ENCODE data around the gene TPGS2.
"Not testable (repeated sequence)": the region's sequence is repeated elsewhere in the genome, so short reads cannot be mapped to it uniquely, and the experiment has no call there.

TPGS2 gene

GRCh38 chr18:36826556-36826955 is 2.2 kb downstream of the TPGS2 start:
- H3K27ac ChIP-seq, result no peak overlapping the region
- no peak for DNase-seq (ENCODE audit: low read depth, low spot score)

- DNase-seq (ENCODE audit: low read depth, low spot score), result no peak
- H3K27ac ChIP-seq, result no peak overlapping the region
These were observed 3.3 kb downstream of the TPGS2 start for GRCh38 chr18:36825526-36825925.

GRCh38 chr18:36821681-36822080 is 7.1 kb downstream of the TPGS2 start:
- no peak overlapping the region for H3K27ac ChIP-seq
- DNase-seq (ENCODE audit: low read depth, low spot score), result no peak

- no peak for DNase-seq (ENCODE audit: low read depth, low spot score)
- no peak overlapping the region for H3K27ac ChIP-seq
These were observed 9.2 kb downstream of the TPGS2 start for GRCh38 chr18:36819621-36820020.

- H3K27ac ChIP-seq, result no peak overlapping the region
These were observed 10.2 kb downstream of the TPGS2 start for GRCh38 chr18:36818652-36819051.

GRCh38 chr18:36817039-36817438 is 11.8 kb downstream of the TPGS2 start:
- H3K27ac ChIP-seq, result no peak overlapping the region
- DNase-seq (ENCODE audit: low read depth, low spot score), result no peak

More at GRCh38 chr18:36818652-36819051, 10.2 kb downstream of the TPGS2 start:
- DNase-seq (ENCODE audit: low read depth, low spot score), result no peak

GRCh38 chr18:36816096-36816495 is 12.7 kb downstream of the TPGS2 start:
- H3K27ac ChIP-seq; DNase-seq (ENCODE audit: low read depth, low spot score): not testable (repeated sequence)

- H3K27ac ChIP-seq, result no peak overlapping the region
These were observed 13.8 kb downstream of the TPGS2 start for GRCh38 chr18:36814994-36815393.

GRCh38 chr18:36813824-36814223 is 15.0 kb downstream of the TPGS2 start:
- no peak for DNase-seq (ENCODE audit: low read depth, low spot score)

More at GRCh38 chr18:36814994-36815393, 13.8 kb downstream of the TPGS2 start:
- no peak for DNase-seq (ENCODE audit: low read depth, low spot score)

GRCh38 chr18:36813101-36813775 is 15.6 kb downstream of the TPGS2 start:
- DNase-seq (ENCODE audit: low read depth, low spot score), result no peak
- no peak overlapping the region for H3K27ac ChIP-seq

More at GRCh38 chr18:36813824-36814223, 15.0 kb downstream of the TPGS2 start:
- H3K27ac ChIP-seq, result no peak overlapping the region

GRCh38 chr18:36812678-36813077 is 16.1 kb downstream of the TPGS2 start:
- no peak for DNase-seq (ENCODE audit: low read depth, low spot score)
- no peak overlapping the region for H3K27ac ChIP-seq

GRCh38 chr18:36811955-36812354 is 16.8 kb downstream of the TPGS2 start:
- no peak overlapping the region for H3K27ac ChIP-seq
- no peak for DNase-seq (ENCODE audit: low read depth, low spot score)

GRCh38 chr18:36811430-36811829 is 17.4 kb downstream of the TPGS2 start:
- H3K27ac ChIP-seq, result no peak overlapping the region
- DNase-seq (ENCODE audit: low read depth, low spot score), result no peak

- no peak overlapping the region for H3K27ac ChIP-seq
- DNase-seq (ENCODE audit: low read depth, low spot score), result no peak
These were observed 19.0 kb downstream of the TPGS2 start for GRCh38 chr18:36809590-36810381.

- no peak overlapping the region for H3K27ac ChIP-seq
- DNase-seq (ENCODE audit: low read depth, low spot score), result no peak
These were observed 20.1 kb downstream of the TPGS2 start for GRCh38 chr18:36808681-36809080.

GRCh38 chr18:36805105-36805504 is 23.7 kb downstream of the TPGS2 start:
- no peak for DNase-seq (ENCODE audit: low read depth, low spot score)
- no peak overlapping the region for H3K27ac ChIP-seq

- DNase-seq (ENCODE audit: low read depth, low spot score), result no peak
- H3K27ac ChIP-seq, result no peak overlapping the region
These were observed 29.9 kb downstream of the TPGS2 start for GRCh38 chr18:36798738-36799473.

- DNase-seq (ENCODE audit: low read depth, low spot score), result no peak
- no peak overlapping the region for H3K27ac ChIP-seq
These were observed 36.0 kb downstream of the TPGS2 start for GRCh38 chr18:36792634-36793283.

GRCh38 chr18:36786686-36787085 is 42.1 kb downstream of the TPGS2 start:
- H3K27ac ChIP-seq, result no peak overlapping the region
- DNase-seq (ENCODE audit: low read depth, low spot score), result no peak

GRCh38 chr18:36783792-36784191 is 45.0 kb downstream of the TPGS2 start:
- no peak overlapping the region for H3K27ac ChIP-seq
- no peak for DNase-seq (ENCODE audit: low read depth, low spot score)

Measured in epithelial cell of prostate (primary cell).